ENCODE measurements around the gene EVL.

GRCh38 chr14:100100032-100100703, 34.9 kb downstream of the EVL start:
- TF ChIP-seq MYC (IDR thresholded peaks at IDR 0.05; ENCODE audit: low read depth, low read length) (no peak), POLR2A (IDR thresholded peaks at IDR 0.05; ENCODE audit: extremely low read depth, insufficient read length) (no peak), MAX (IDR thresholded peaks at IDR 0.05; ENCODE audit: low read depth, low read length) (no peak)
- TF ChIP-seq, protein P1, sequence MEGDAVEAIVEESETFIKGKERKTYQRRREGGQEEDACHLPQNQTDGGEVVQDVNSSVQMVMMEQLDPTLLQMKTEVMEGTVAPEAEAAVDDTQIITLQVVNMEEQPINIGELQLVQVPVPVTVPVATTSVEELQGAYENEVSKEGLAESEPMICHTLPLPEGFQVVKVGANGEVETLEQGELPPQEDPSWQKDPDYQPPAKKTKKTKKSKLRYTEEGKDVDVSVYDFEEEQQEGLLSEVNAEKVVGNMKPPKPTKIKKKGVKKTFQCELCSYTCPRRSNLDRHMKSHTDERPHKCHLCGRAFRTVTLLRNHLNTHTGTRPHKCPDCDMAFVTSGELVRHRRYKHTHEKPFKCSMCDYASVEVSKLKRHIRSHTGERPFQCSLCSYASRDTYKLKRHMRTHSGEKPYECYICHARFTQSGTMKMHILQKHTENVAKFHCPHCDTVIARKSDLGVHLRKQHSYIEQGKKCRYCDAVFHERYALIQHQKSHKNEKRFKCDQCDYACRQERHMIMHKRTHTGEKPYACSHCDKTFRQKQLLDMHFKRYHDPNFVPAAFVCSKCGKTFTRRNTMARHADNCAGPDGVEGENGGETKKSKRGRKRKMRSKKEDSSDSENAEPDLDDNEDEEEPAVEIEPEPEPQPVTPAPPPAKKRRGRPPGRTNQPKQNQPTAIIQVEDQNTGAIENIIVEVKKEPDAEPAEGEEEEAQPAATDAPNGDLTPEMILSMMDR (IDR thresholded peaks at IDR 0.05; ENCODE audit: low read depth, low read length): no peak
